Measurements from ENCODE around the gene NRXN3. TPM values are rescaled to one million over a fixed set of nuclear protein-coding genes. Genes with fewer than 3 reads are reported as not detected.

NRXN3 gene
- total and polyA plus RNA-seq, 2 experiments from 2014 or later: 1.0 to 1.8 TPM

DNA sequence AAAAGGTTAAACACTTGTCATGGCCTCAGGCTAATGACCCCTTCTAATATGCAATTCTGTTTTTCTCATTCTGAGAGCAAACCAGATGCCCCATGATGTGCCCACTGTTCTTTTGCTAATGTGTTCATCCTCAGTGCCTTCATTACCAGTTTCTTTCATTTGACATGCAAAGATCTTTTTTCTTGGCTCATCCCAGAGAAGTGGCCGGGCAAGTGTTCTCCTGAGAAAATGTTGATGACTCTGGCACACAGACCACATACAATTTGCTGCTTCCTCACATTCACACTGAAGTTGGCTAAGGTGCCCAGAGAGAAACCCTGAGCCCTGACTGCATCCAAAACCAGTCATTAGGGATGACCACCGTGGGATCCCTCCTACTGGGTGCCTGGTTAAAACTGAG is 1207.8 kb downstream of the NRXN3 start:
- TF ChIP-seq ZNF114 (CRISPR knock-in tag; IDR thresholded peaks at IDR 0.05): no peak
- TF ChIP-seq POLR2AphosphoS5 (IDR thresholded peaks at IDR 0.05; ENCODE audit: low read depth): no peak
- TF ChIP-seq ZNF462 (CRISPR knock-in tag; IDR thresholded peaks at IDR 0.05): peak; percentile 77
- no peak for TF ChIP-seq STAT1 (IDR thresholded peaks at IDR 0.05; ENCODE audit: unreplicated experiment)
- TF ChIP-seq, protein P1, sequence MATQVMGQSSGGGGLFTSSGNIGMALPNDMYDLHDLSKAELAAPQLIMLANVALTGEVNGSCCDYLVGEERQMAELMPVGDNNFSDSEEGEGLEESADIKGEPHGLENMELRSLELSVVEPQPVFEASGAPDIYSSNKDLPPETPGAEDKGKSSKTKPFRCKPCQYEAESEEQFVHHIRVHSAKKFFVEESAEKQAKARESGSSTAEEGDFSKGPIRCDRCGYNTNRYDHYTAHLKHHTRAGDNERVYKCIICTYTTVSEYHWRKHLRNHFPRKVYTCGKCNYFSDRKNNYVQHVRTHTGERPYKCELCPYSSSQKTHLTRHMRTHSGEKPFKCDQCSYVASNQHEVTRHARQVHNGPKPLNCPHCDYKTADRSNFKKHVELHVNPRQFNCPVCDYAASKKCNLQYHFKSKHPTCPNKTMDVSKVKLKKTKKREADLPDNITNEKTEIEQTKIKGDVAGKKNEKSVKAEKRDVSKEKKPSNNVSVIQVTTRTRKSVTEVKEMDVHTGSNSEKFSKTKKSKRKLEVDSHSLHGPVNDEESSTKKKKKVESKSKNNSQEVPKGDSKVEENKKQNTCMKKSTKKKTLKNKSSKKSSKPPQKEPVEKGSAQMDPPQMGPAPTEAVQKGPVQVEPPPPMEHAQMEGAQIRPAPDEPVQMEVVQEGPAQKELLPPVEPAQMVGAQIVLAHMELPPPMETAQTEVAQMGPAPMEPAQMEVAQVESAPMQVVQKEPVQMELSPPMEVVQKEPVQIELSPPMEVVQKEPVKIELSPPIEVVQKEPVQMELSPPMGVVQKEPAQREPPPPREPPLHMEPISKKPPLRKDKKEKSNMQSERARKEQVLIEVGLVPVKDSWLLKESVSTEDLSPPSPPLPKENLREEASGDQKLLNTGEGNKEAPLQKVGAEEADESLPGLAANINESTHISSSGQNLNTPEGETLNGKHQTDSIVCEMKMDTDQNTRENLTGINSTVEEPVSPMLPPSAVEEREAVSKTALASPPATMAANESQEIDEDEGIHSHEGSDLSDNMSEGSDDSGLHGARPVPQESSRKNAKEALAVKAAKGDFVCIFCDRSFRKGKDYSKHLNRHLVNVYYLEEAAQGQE (IDR thresholded peaks at IDR 0.05; ENCODE audit: unreplicated experiment): no peak
- TF ChIP-seq, protein P2, sequence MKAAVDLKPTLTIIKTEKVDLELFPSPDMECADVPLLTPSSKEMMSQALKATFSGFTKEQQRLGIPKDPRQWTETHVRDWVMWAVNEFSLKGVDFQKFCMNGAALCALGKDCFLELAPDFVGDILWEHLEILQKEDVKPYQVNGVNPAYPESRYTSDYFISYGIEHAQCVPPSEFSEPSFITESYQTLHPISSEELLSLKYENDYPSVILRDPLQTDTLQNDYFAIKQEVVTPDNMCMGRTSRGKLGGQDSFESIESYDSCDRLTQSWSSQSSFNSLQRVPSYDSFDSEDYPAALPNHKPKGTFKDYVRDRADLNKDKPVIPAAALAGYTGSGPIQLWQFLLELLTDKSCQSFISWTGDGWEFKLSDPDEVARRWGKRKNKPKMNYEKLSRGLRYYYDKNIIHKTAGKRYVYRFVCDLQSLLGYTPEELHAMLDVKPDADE (IDR thresholded peaks at IDR 0.05): no peak
- TF ChIP-seq, protein P3, sequence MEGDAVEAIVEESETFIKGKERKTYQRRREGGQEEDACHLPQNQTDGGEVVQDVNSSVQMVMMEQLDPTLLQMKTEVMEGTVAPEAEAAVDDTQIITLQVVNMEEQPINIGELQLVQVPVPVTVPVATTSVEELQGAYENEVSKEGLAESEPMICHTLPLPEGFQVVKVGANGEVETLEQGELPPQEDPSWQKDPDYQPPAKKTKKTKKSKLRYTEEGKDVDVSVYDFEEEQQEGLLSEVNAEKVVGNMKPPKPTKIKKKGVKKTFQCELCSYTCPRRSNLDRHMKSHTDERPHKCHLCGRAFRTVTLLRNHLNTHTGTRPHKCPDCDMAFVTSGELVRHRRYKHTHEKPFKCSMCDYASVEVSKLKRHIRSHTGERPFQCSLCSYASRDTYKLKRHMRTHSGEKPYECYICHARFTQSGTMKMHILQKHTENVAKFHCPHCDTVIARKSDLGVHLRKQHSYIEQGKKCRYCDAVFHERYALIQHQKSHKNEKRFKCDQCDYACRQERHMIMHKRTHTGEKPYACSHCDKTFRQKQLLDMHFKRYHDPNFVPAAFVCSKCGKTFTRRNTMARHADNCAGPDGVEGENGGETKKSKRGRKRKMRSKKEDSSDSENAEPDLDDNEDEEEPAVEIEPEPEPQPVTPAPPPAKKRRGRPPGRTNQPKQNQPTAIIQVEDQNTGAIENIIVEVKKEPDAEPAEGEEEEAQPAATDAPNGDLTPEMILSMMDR (conservative IDR thresholded peaks at IDR 0.05; ENCODE audit: low read depth in 2 of 2): no peak
- TF ChIP-seq NANOG (IDR thresholded peaks at IDR 0.05; ENCODE audit: borderline replicate concordance): peak; percentile 70
- Histone ChIP-seq H4K20me1 (replicated peaks; ENCODE audit: insufficient read depth) (no peaks in the 10 kb centered on the region), H3K4me2 (peak overlapping the region; percentile 61), H3K36me3 (ENCODE audit: insufficient read depth) (no peaks in the 10 kb centered on the region), H3K27ac (ENCODE audit: low read depth) (peak overlapping the region; percentile 91), H3K79me2 (replicated peaks; ENCODE audit: insufficient read depth) (no peaks in the 10 kb centered on the region), H3K4me1 (ENCODE audit: insufficient read depth) (peaks cover 26% of the 10 kb centered on the region), H2AFZ (no peak overlapping the region), H3K9me2 (ENCODE audit: insufficient read depth) (no peaks in the 10 kb centered on the region), H3K27me3 (ENCODE audit: insufficient read depth) (no peaks in the 10 kb centered on the region), H3K4me3 (peak overlapping the region; percentile 22; the same call in 1 of the 2 replicates), H3F3A (replicated peaks; ENCODE audit: low read depth) (no peaks in the 10 kb centered on the region)
- DNase-seq (ENCODE audit: low spot score) (peak; percentile 45), ATAC-seq (peak; percentile 92)
- Mint-ChIP-seq H3K9me3 (no peaks in the 10 kb centered on the region), H3K4me1 (peaks cover 68% of the 10 kb centered on the region), H3K27me3 (ENCODE audit: insufficient read depth, low read depth, poor library complexity) (no peaks in the 10 kb centered on the region), H3K4me3 (peak overlapping the region; percentile 28), H3K27ac (peak overlapping the region; percentile 89), H3K36me3 (ENCODE audit: low read depth) (no peaks in the 10 kb centered on the region)

All from GM23338 (cell line).